GM12864 (cell line): ENCODE data around the gene MT1HL1.

Source experiments
- DNase-seq: peaks from one replicate; pipeline ENCODE4 v3.0.0-alpha.2; 2011; ENCODE audit warnings: low read depth
- H3K4me3 ChIP-seq: 2 replicates; pipeline ENCODE4 v1.5.1; 2011; ENCODE audit warnings: mild to moderate bottlenecking, low read depth, low read length, control low read depth
- TF ChIP-seq, protein P1 (sequence below): IDR thresholded peaks from 2 replicates; pipeline ENCODE4 v1.5.1; 2011; ENCODE audit warnings: low read depth, mild to moderate bottlenecking, moderate library complexity, low read length, control low read depth, inconsistent platforms; ENCODE audit errors: missing control alignments

Gene MT1HL1

DNA sequence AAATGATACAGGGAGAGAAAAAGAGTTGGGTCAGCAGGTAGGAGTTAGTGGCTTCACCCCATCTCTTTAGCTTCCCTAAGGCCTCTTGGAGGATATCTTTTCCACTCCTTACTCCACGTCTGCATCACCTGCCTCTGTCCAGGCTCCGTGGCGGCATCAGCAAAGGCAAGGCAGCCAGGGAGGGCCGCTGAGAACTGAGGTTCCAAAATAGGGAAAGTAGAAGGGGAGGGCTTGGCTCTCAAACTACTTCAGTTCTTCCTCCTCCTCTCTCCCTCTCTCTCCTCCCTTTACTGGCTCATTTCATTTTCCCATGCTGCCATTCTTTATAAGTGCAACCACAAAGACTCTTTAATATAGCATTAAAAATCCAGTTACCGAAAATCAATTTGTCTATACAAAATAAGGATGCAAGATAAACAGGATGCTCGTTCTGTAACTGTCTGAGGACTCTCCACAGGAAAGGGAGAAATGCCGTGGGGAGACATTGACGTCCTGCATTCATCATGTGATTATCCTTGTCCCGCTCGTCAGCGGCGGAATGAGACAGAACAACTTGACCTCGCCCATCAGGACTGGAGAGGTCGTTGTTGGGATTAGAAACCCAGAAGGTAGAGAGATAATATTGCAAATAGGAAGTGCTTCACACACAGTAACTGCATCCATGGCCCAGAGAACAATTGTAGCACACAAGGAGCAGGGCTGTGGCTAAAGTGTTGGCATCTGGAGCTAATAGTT is 3.1 kb upstream of the MT1HL1 start:
- TF ChIP-seq, protein P1, sequence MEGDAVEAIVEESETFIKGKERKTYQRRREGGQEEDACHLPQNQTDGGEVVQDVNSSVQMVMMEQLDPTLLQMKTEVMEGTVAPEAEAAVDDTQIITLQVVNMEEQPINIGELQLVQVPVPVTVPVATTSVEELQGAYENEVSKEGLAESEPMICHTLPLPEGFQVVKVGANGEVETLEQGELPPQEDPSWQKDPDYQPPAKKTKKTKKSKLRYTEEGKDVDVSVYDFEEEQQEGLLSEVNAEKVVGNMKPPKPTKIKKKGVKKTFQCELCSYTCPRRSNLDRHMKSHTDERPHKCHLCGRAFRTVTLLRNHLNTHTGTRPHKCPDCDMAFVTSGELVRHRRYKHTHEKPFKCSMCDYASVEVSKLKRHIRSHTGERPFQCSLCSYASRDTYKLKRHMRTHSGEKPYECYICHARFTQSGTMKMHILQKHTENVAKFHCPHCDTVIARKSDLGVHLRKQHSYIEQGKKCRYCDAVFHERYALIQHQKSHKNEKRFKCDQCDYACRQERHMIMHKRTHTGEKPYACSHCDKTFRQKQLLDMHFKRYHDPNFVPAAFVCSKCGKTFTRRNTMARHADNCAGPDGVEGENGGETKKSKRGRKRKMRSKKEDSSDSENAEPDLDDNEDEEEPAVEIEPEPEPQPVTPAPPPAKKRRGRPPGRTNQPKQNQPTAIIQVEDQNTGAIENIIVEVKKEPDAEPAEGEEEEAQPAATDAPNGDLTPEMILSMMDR, result no peak
- no peak overlapping the region for H3K4me3 ChIP-seq
- no peak for DNase-seq

GRCh38 chr1:237005674-237006073 is 1.4 kb upstream of the MT1HL1 start:
- DNase-seq, result no peak
- H3K4me3 ChIP-seq, result no peak overlapping the region
- TF ChIP-seq, protein P1, result no peak

DNA sequence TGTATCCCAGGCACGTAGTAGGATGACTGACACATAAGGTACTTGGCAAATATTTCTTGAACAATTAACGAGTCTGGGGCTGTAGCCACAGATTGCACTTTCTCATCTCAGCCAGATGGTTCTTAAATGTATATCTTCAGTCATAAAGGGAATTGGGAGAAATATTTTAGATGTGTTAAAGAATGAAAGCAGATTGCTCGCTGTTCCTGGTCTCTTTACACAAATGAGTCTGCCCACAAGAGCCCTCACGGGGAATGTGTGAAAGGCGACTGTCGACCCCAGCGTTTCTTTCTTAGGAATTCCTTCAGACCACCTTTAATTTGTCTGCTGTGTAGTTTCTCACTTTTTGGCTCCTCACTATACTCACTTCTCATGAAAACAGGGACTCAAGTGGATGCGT is 725 bp downstream of the MT1HL1 start:
- TF ChIP-seq, protein P1, result no peak
- H3K4me3 ChIP-seq, result no peak overlapping the region
- DNase-seq, result no peak

DNA sequence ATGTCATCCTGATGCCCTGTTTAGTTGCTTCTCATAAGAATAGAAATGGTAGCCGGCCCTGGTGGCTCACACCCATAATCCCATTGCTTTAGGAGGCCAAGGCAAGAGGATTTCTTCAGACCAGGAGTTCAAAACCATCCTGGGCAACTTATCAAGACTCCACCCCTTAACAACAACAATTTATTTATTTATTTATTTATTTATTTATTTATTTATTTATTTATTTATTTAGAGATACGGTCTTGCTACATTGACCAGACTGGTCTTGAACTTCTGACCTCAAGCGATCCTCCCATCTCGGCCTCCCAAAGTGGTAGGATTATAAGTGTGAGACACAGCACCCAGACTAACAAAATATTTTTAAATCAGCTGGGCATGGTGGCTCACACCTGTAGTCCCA is 4.0 kb downstream of the MT1HL1 start:
- TF ChIP-seq, protein P1, result no peak
- no peak overlapping the region for H3K4me3 ChIP-seq

DNA sequence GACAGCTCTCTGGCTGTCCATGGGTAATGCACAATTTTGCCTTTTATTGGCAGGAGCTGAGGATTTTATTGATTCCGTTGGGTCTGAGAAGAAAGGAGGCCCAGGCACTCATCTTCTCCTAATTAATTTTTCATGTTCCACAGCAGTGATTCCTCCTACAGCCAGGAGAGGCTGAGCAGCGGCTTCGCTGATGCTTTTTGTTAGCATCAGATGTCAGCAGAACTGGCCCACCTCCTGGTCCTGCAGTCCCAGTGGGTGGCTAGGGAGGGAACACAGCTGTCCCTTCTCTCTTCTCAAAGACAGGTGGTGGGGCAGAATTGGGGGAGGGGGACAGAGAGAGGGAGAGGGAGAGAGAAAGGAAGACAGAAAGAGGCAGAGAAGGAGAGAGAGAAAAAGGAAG is 5.7 kb downstream of the MT1HL1 start:
- no peak overlapping the region for H3K4me3 ChIP-seq
- DNase-seq, result no peak
- TF ChIP-seq, protein P1, result no peak

More for the DNA sequence above, 4.0 kb downstream of the MT1HL1 start:
- DNase-seq, result no peak

DNA sequence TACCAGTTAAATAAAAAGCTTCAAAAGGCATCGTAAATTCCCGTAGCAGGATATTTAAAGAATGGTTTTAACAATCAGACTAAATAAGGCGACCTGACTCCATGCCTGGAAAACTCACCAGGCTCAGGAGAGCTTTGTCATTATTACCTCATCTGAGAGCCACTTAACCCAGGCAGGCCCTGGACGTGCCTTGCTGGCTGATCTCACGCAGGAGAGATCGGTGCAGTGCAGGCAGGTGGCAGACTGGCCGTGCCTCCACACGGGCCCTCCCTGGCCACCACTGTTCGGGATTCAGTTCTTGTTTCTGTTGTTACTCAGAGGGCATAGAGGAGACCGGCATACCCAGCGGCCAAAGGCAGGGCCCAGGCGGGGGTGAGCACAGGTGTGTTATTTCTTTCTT is 6.4 kb downstream of the MT1HL1 start:
- TF ChIP-seq, protein P1, result no peak
- DNase-seq, result no peak
- no peak overlapping the region for H3K4me3 ChIP-seq

- no peak overlapping the region for H3K4me3 ChIP-seq
- no peak for DNase-seq
- TF ChIP-seq, protein P1, result no peak
Measured at GRCh38 chr1:236997361-236997760, 6.9 kb downstream of the MT1HL1 start.
